HUES6 (cell line): ENCODE measurements around the gene NBL1.

Experiments
- H3K27ac ChIP-seq: 2 replicates; pipeline ENCODE4 v1.7.0; 2013; ENCODE audit warnings: low read depth, mild to moderate bottlenecking, low read length, inconsistent platforms
- H3K27me3 ChIP-seq: 2 replicates; pipeline ENCODE4 v1.6.1; 2013; ENCODE audit warnings: low read length; ENCODE audit not compliant: control insufficient read depth, insufficient read depth
- H3K36me3 ChIP-seq: 2 replicates; pipeline ENCODE4 v1.6.1; 2013; ENCODE audit warnings: low read length; ENCODE audit not compliant: control insufficient read depth, insufficient read depth
- H3K4me1 ChIP-seq: 2 replicates; pipeline ENCODE4 v1.6.1; 2013; ENCODE audit warnings: low read length; ENCODE audit not compliant: control insufficient read depth, insufficient read depth
- H3K4me3 ChIP-seq: 2 replicates; pipeline ENCODE4 v1.5.1; 2013; ENCODE audit warnings: low read depth, low read length
- H3K9ac ChIP-seq: one replicate; pipeline ENCODE4 v1.6.1; 2013; ENCODE audit warnings: mild to moderate bottlenecking, low read length
- H3K9me3 ChIP-seq: 2 replicates; pipeline ENCODE4 v1.6.1; 2013; ENCODE audit warnings: low read depth, low read length; ENCODE audit not compliant: control insufficient read depth, insufficient read depth

The NBL1 gene, protein sequence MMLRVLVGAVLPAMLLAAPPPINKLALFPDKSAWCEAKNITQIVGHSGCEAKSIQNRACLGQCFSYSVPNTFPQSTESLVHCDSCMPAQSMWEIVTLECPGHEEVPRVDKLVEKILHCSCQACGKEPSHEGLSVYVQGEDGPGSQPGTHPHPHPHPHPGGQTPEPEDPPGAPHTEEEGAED

DNA sequence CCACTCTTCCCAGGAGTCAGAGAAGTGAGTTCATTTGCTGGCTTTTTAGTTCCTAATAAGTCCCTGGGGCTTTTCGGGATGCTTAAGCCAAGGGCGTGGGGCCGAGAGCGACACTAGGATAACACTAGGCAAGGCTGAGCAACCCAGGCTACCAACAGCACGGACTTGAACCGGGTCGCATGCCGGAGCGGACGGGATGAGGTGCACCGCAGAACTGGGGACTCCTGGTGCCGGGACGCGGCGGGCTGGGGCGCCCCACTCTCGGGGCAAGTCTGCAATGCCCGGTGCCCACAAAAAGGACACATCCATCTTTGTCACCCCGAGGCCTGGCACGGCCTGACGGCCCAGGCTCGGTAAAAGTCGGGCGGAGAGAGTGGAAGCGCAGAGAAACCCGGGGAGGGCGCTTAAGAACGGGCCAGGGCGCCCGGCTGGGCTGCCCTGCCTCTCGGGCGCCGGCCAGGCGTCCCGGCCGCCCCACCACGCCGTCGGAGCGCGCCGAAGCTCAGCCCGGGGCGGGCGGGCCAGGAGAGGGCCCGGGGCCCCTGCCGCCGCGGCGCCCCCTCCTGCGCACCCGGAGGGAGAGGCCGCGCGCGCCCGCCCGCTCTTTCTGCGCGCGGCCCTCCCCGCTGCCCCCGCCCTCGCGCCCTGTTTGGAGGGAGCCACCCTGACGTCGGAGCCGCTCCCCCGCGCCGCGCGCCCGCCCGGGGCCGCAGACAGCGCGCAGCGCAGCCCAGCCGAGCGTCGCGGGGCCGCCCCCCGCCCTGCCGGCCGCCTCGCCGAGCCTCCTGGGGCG lies at the start of gene NBL1:
Gene NBL1 (plus strand): TSS at position 710 of the 793 bp plus-strand sequence. CDS start 10,720 bp downstream, outside the sequence.
- Histone ChIP-seq H3K27ac (no peak within 1 kb of the TSS), H3K4me1 (peaks cover 29% of the 10 kb centered on the region), H3K36me3 (no peaks in the 10 kb centered on the region), H3K4me3 (peak within 1 kb of the TSS; percentile 95), H3K27me3 (peaks cover 51% of the 10 kb centered on the region), H3K9me3 (no peaks in the 10 kb centered on the region), H3K9ac (peak within 1 kb of the TSS; percentile 78)

DNA sequence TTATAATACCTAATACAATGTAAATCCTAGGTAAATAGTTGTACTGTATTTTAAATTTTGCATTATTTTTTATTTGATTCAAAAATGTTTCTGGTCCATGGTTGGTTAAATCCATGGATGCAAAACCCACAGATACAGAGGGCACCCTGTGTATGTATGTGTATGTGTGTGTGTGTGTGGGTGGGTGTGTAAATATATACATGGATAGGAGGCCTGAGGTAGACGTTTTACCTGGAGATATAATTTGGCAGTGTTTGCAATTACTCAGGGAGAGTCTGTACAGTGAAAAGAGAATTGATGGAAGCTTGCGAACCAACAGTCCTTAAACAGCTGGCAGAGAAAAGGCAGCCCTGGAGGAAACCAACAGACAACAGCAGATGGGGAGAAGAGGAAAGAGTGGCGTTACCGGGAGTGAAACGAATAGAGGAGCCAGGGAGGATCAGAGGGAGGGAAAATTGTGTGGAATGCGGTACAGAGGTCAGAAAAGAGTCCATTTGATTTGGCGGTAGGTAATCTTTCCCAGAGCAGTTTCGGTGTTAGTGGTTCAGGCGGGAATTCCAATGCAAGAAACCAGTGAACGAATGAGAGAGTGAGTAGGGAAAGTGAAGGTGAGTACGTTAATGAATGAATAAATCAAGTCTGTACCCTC lies 47.9 kb upstream of the NBL1 start:
- no peaks in the 10 kb centered on the region for H3K9me3 ChIP-seq
- H3K4me1 ChIP-seq, result no peaks in the 10 kb centered on the region

DNA sequence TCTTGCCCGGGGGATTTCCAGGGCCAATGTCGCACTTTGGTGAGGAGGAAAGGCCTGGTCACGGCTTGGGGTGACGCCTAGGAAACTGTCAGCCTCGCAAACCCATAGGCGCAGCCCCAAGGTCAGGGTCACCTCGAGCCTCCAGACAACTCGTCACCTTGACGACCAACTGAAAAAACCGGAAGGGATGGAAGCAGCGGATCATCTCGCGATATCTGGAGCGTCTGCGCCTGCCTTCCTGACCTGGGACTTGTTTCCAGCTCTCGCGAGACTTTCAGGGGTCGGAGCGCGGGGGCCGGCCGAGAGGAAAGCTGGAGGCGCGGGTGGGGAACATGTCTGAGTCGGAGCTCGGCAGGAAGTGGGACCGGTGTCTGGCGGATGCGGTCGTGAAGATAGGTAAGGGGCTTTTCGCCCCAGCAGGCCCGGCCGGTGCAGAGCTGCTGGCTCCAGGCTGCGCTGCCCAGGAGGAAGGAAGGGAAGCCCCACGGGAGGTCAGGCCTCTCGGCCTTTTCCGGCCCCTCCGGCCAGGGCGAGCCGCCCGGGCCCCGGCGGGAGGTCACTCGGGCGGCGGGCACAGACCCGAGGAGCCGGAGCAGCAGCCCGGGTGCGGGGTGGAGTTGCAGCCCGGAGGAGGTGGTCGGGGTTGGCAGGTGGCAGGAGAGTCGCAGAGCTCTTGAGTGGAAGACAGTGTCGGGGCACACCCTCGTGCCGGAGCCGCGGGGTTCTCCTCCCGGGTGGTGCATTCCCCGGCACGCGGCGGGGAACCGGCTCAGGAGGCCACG lies 47.2 kb upstream of the NBL1 start:
- Histone ChIP-seq H3K9me3 (no peaks in the 10 kb centered on the region), H3K27ac (peak overlapping the region; percentile 90), H3K9ac (peak overlapping the region; percentile 95), H3K27me3 (no peaks in the 10 kb centered on the region), H3K4me3 (peak overlapping the region; percentile 79), H3K36me3 (peaks cover 7% of the 10 kb centered on the region; the same call in 1 of the 2 replicates), H3K4me1 (no peaks in the 10 kb centered on the region)

More for the DNA sequence above, 47.9 kb upstream of the NBL1 start:
- Histone ChIP-seq H3K9ac (peak overlapping the region; percentile 95), H3K27me3 (no peaks in the 10 kb centered on the region), H3K36me3 (peaks cover 7% of the 10 kb centered on the region; the same call in 1 of the 2 replicates), H3K27ac (peak overlapping the region; percentile 90), H3K4me3 (peak overlapping the region; percentile 79)

DNA sequence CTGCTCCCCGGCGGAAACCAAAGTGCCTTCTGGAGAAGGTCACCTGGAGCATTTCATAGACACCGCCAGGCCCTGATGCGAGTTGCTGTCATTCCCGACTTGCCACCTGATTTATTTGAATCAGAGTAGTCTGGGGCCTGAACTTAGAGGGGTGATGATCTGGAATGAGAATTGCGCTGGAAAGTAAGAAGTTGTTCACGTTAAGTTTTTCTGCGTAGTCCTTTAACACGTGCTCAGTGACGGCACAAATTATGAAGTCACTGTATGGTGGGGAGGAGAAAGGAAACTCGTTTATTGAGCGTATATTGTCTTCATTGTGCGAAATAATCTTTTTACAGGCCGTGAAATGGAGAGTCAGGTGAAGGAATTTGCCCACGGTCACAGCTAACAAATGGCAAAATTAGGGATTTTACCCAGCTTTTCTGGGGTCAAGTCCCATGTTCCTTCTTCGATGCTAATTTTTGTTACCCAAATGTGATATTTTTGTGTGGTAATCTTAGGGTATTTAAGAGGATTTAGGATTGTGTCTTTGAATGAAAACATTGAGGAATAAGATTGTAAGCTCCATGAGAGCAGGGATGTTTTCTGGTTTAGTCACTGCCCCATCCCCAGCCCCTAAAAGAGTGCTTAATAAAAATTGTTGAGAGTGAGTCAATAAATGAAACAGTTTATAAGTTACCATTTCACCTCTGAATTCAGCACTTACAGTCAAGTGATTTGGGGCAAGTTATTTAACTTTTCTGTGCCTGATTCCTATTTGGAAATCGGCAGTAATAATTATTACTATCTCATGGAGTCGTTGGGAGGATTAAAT lies 46.4 kb upstream of the NBL1 start:
- Histone ChIP-seq H3K36me3 (peaks cover 7% of the 10 kb centered on the region; the same call in 1 of the 2 replicates), H3K4me3 (peak overlapping the region; percentile 79), H3K9me3 (no peaks in the 10 kb centered on the region), H3K27ac (peak overlapping the region; percentile 90), H3K27me3 (no peaks in the 10 kb centered on the region), H3K4me1 (no peaks in the 10 kb centered on the region), H3K9ac (peak overlapping the region; percentile 95)

DNA sequence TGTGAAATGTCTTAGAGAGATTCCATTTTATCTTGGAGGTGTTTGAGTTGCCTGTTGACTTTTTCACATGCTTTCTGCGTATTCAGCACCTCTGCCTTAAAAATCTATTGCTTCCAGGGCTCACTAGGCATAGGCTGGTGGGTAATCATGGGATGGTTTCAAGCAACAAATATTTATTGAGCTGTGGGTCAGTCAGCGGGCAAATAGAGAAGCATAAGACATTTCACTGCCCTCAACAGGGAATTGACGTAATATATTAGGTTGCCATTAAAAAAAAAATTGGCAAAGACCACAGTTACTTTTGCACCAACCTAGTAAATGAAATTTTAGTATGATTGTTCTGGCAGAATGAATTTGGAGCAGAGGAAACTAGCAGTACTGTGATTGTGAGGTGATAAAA lies 44.3 kb upstream of the NBL1 start:
- no peak overlapping the region for H3K9ac ChIP-seq
- peaks cover 7% of the 10 kb centered on the region; the same call in 1 of the 2 replicates for H3K36me3 ChIP-seq

DNA sequence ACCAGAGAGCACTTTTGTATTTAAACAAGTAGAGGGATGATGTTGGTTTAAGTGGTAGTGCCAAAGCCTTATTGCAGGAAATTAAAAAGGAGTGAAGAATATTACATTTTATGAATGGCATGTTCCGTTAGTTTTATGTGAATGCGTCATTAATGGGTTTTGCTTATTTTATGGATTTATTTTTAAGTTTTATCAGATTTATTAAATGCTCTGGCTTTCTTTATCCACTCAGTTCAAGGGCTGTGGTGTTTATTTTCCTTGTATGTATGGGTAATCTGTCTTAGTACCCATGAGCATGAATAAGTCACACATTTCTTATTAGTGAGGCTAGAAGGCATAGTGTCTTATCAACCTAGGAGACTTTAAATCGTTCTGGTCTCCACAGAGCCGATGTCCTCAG lies 41.6 kb upstream of the NBL1 start:
- Histone ChIP-seq H3K27me3 (no peaks in the 10 kb centered on the region), H3K27ac (no peak overlapping the region), H3K36me3 (peaks cover 7% of the 10 kb centered on the region; the same call in 1 of the 2 replicates), H3K9me3 (no peaks in the 10 kb centered on the region), H3K9ac (no peak overlapping the region), H3K4me3 (no peak overlapping the region), H3K4me1 (no peaks in the 10 kb centered on the region)

More for the DNA sequence above, 44.3 kb upstream of the NBL1 start:
- Histone ChIP-seq H3K27me3 (no peaks in the 10 kb centered on the region), H3K4me1 (no peaks in the 10 kb centered on the region), H3K9me3 (no peaks in the 10 kb centered on the region), H3K4me3 (no peak overlapping the region), H3K27ac (no peak overlapping the region)

DNA sequence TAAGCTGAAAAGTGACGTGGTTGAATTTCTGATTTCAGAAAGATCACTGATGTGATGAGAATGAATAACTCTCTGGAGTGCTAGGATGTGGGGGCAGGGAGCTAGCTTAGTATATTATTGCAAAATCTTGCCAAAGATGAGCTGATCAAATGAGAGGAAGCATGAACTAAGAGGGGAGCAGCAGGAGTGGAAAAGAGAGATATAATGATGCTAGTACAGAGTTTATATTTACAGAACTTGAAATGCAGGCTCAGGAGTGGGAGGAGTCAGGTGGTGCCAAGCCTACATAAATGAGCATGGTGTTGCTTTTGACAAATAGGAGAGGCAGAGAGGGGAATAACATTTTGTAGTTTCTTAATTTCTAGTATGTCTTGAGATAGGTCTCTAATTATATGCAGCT lies 38.1 kb upstream of the NBL1 start:
- Histone ChIP-seq H3K9me3 (no peaks in the 10 kb centered on the region), H3K36me3 (no peaks in the 10 kb centered on the region), H3K27ac (no peak overlapping the region), H3K27me3 (no peaks in the 10 kb centered on the region), H3K9ac (no peak overlapping the region), H3K4me1 (no peaks in the 10 kb centered on the region), H3K4me3 (no peak overlapping the region)

DNA sequence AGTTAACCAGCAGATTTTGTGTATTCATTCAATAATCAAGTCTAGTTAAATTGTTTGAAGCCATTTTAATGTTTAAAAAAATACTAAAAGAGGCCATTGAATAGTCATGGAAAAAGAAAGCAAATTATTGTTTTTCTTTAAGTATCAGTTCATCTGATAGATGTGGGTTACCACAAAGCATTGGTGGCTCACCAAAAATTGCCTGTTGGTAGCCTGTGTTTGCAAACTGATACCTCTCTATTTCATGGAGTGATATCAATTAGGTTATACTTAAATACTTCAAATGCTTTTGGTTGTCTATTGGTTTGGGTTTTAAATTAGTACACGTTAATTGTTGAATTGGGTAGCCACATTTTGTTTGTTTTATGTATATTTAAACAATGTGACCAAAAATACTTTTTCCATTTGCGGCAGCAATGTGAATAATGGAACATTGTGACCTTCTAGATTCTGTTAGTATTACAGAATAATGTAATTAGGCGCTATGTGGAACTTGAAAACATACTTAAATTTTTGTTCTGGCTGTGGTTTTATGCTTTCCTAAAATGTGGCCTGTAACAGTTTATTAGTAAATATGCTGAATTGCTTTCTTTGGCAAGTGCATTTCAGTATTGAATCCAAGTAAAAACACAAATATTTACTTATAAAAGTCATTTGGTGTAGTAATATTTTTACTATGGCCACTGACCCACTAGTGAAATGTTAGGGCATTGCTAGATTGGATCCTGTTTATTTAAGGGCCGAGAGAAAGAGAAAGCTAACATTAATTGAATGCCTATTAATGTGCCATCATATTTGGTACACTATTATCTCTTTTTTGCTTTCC lies 37.1 kb upstream of the NBL1 start:
- no peaks in the 10 kb centered on the region for H3K27me3 ChIP-seq
- no peaks in the 10 kb centered on the region for H3K4me1 ChIP-seq
- H3K9ac ChIP-seq, result no peak overlapping the region
- H3K36me3 ChIP-seq, result no peaks in the 10 kb centered on the region
- H3K27ac ChIP-seq, result no peak overlapping the region
- no peak overlapping the region for H3K4me3 ChIP-seq
- H3K9me3 ChIP-seq, result no peaks in the 10 kb centered on the region

DNA sequence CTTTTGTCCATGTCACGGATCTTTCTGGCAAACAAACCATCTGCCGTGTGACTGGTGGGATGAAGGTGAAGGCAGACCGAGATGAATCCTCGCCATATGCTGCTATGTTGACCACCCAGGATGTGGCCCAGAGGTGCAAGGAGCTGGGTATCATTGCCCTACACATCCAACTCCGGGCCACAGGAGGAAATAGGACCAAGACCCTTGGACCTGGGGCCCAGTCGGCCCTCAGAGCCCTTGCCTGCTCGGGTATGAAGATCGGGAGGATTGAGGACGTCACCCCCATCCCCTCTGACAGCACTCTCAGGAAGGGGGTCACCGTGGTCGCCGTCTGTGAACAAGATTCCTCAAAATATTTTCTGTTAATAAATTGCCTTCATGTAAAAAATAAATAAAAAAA lies 35.9 kb upstream of the NBL1 start:
- Histone ChIP-seq H3K4me1 (no peaks in the 10 kb centered on the region), H3K27ac (no peak overlapping the region), H3K27me3 (no peaks in the 10 kb centered on the region), H3K4me3 (no peak overlapping the region), H3K9ac (no peak overlapping the region), H3K36me3 (no peaks in the 10 kb centered on the region), H3K9me3 (no peaks in the 10 kb centered on the region)
